ENCODE results near the gene PDE4D. TPM values are rescaled to one million over a fixed set of nuclear protein-coding genes. Genes with fewer than 3 reads are reported as not detected.

PDE4D gene
- total and polyA plus RNA-seq, 2 donors (not counting 3 experiments of a cell fraction or from before 2014, with no cell fraction given) = 34.5 to 51.2 TPM

- BruUV-seq (replicated peaks) = no TSS peak
- DNase-seq (ENCODE audit: low read depth, low spot score) (no peak), FAIRE-seq (no peak)
- dilution Hi-C loops (cut with MboI; ENCODE audit: extremely low pct_ligation_motif_present, low sequenced_read_pairs) = no loop called here
- ChIA-PET CTCF (interaction anchor here (0.9 to 1.1 kb wide), 2 partner anchors 9 to 49 kb away, joined by 4 to 5 read pairs; no protein-coding TSS in a partner anchor), POLR2A (no interaction called here)
- no peaks in the 10 kb centered on the region for H3K79me2 ChIP-seq (ENCODE audit: control insufficient read depth, insufficient read depth, low read length)
- intact Hi-C loops (cut with micrococcal nuclease) = no loop called here
- no peak overlapping the region for H3K4me2 ChIP-seq (ENCODE audit: insufficient read depth, low read length)
- no peak overlapping the region for H3K9ac ChIP-seq (replicated peaks; ENCODE audit: extremely low read depth, insufficient read depth, low read length)
- H3K4me1 ChIP-seq (ENCODE audit: control insufficient read depth, extremely low read depth, insufficient read depth, low read length) = no peaks in the 10 kb centered on the region
- H4K20me1 ChIP-seq (replicated peaks; ENCODE audit: control insufficient read depth, extremely low read depth, insufficient read depth, low read length) = no peaks in the 10 kb centered on the region
- no peaks in the 10 kb centered on the region for H3K27me3 ChIP-seq (ENCODE audit: control insufficient read depth in 2 of 2, insufficient read depth in 2 of 2, low read length in 2 of 2)
- no peak overlapping the region for H2AFZ ChIP-seq (ENCODE audit: low read depth, low read length)
- H3K9me1 ChIP-seq (replicated peaks; ENCODE audit: control insufficient read depth, extremely low read depth, insufficient read depth, low read length) = no peaks in the 10 kb centered on the region
- H3K4me3 ChIP-seq (replicated peaks in 1 of 3; ENCODE audit: insufficient read depth in 1 of 3, low read depth in 1 of 3, low read length in 3 of 3) = no peak overlapping the region
- TF ChIP-seq CTCF (IDR thresholded peaks at IDR 0.05; ENCODE audit: extremely low read depth in 1 of 2, insufficient read depth in 1 of 2, low read depth in 1 of 2, low read length in 2 of 2) = no peak
- TF ChIP-seq POLR2A (IDR thresholded peaks at IDR 0.05; ENCODE audit: low read depth, low read length) = no peak
- TF ChIP-seq GATA2 (IDR thresholded peaks at IDR 0.05; ENCODE audit: insufficient read depth, insufficient read length, low read depth, low read length) = no peak
- no peak for TF ChIP-seq JUN (IDR thresholded peaks at IDR 0.05; ENCODE audit: borderline replicate concordance, insufficient read depth, insufficient read length, low read depth)
- no peak for TF ChIP-seq EZH2 (IDR thresholded peaks at IDR 0.05; ENCODE audit: borderline replicate concordance, low read depth, low read length, severe bottlenecking)
- peaks cover 0 to 2% of the 10 kb centered on the region in 2 experiments for H3K36me3 ChIP-seq (ENCODE audit: control insufficient read depth in 2 of 2, extremely low read depth in 1 of 2, insufficient read depth in 2 of 2, low read length in 2 of 2)
- no peak overlapping the region for H3K27ac ChIP-seq (ENCODE audit: insufficient read depth, low read depth, low read length)
- H3K9me3 ChIP-seq (replicated peaks; ENCODE audit: control insufficient read depth, insufficient read depth, low read length) = no peaks in the 10 kb centered on the region
Observed at GRCh38 chr5:58985311-58985710, 908.2 kb downstream of the PDE4D start.

Measured in endothelial cell of umbilical vein (primary cell).